Testis (tissue), 2 donors: ENCODE results near the gene DTNB.

Source experiments
- CTCF ChIP-seq, 3 experiments: fragments of 450-650 bp in 2 of 3; fragments of 200-600 bp in 1 of 3; sonication (generic) in 1 of 3; IDR thresholded peaks; one replicate each; pipeline ENCODE4 v1.5.1; 2016 to 2019; ENCODE audit warnings: antibody characterized with exemption in 3 of 3, mild to moderate bottlenecking in 2 of 3, moderate library complexity in 1 of 3
- POLR2A ChIP-seq: fragments of 450-650 bp; IDR thresholded peaks from one replicate; pipeline ENCODE4 v1.6.1; 2017; ENCODE audit warnings: antibody characterized with exemption, mild to moderate bottlenecking, moderate library complexity

DNA sequence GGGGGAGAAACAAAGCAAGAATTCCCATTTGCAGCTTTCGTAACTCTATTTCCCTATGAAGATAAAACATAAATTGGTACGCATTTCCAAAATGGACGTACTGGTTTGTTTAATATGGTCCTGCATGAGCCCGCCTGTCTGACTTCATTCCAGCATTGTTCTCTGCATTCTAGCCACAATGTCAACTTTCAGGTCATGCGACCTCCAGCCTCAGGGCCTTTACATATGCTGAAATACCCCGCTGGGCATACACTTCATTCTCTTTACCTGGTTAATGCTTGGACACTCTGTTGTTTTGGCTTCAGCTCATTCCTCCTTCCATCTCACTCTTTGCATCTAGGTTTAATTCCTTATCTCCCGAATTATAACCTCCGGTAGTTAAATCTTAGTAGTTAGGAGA lies 227.9 kb downstream of the DTNB start:
- no peak for TF ChIP-seq POLR2A
- no peak for TF ChIP-seq CTCF (IDR thresholded peaks at IDR 0.05)
